Panc1 (cell line): ENCODE data around the gene MUC3A. TPM values are rescaled to one million over a fixed set of nuclear protein-coding genes. Genes with fewer than 3 reads are reported as not detected.

Experiments used
- ATAC-seq: fragments of 200-7000 bp; cut with Tn5 transposase; 2 replicates; pipeline ENCODE4 v1.9.1; 2020; ENCODE audit warnings: mild to moderate bottlenecking, moderate library complexity
- BruUV-seq: library from RNA; stranded (reverse); fragments of 400-500 nt; replicated peaks from 2 replicates; lab custom pipeline; 2021; lab: Mats Ljungman, UMichigan
- CTCF ChIA-PET: fragments of 300-600 bp; sonication (Branson Sonifier 250); formaldehyde crosslinking; loops from one replicate; lab custom pipeline; 2022; ENCODE audit warnings: antibody characterized with exemption; lab: Charles Lee
- POLR2A ChIA-PET: fragments of 300-600 bp; sonication (Branson Sonifier 250); formaldehyde crosslinking; loops from one replicate; lab custom pipeline; 2022; ENCODE audit warnings: antibody characterized with exemption; lab: Charles Lee
- DNase-seq: peaks from one replicate; pipeline ENCODE4 v3.0.0-alpha.2; 2010; ENCODE audit warnings: low read depth, low spot score
- H3K27ac ChIP-seq: 2 replicates; pipeline ENCODE4 v1.5.1; 2011; ENCODE audit warnings: mild to moderate bottlenecking, low read length, inconsistent platforms
- H3K27me3 ChIP-seq: fragments of 200-500 bp; sonication (Bioruptor generic); 2 replicates; pipeline ENCODE4 v1.6.0; 2014; ENCODE audit warnings: low read length, inconsistent platforms; ENCODE audit not compliant: control insufficient read depth, insufficient read depth
- H3K36me3 ChIP-seq: fragments of 200-500 bp; sonication (Bioruptor generic); 2 replicates; pipeline ENCODE4 v1.5.1; 2014; ENCODE audit warnings: inconsistent platforms, mild to moderate bottlenecking, low read length, moderate library complexity; ENCODE audit not compliant: control insufficient read depth, insufficient read depth
- H3K4me1 ChIP-seq: 2 replicates; pipeline ENCODE4 v1.5.1; 2011; ENCODE audit warnings: inconsistent platforms, mild to moderate bottlenecking, low read length, moderate library complexity; ENCODE audit not compliant: control insufficient read depth, insufficient read depth
- H3K4me3 ChIP-seq, 2 experiments: 2 replicates each; pipeline ENCODE4 v1.5.1; 2011 to 2012; ENCODE audit warnings: low read depth in 2 of 2, low read length in 2 of 2, mild to moderate bottlenecking in 2 of 2, inconsistent platforms in 1 of 2, moderate library complexity in 1 of 2
- H3K9me3 ChIP-seq: fragments of 200-500 bp; sonication (Bioruptor generic); 2 replicates; pipeline ENCODE4 v1.5.1; 2014; ENCODE audit warnings: low read depth, mild to moderate bottlenecking, inconsistent platforms, low read length, moderate library complexity; ENCODE audit not compliant: control insufficient read depth, insufficient read depth
- CTCF ChIP-seq: fragments of 450-650 bp; IDR thresholded peaks from 2 replicates; pipeline ENCODE4 v1.5.1; 2017; ENCODE audit warnings: mild to moderate bottlenecking
- POLR2AphosphoS5 ChIP-seq: IDR thresholded peaks from 2 replicates; pipeline ENCODE4 v1.6.1; 2012; ENCODE audit warnings: mild to moderate bottlenecking, low read depth, low read length, moderate library complexity
- REST ChIP-seq, 2 experiments: IDR thresholded peaks; 2 replicates each; pipeline ENCODE4 v1.6.1; 2011 to 2012; ENCODE audit warnings: low read depth in 2 of 2, control low read depth in 1 of 2, low read length in 1 of 2, mild to moderate bottlenecking in 1 of 2, moderate library complexity in 1 of 2; ENCODE audit not compliant: insufficient read depth in 1 of 2
- SIN3A ChIP-seq: IDR thresholded peaks from 2 replicates; pipeline ENCODE4 v1.6.1; 2012; ENCODE audit warnings: low read depth, mild to moderate bottlenecking, low read length, moderate library complexity, borderline replicate concordance; ENCODE audit not compliant: insufficient read depth
- TCF7L2 ChIP-seq: IDR thresholded peaks from 2 replicates; pipeline ENCODE4 v1.6.1; 2011; ENCODE audit warnings: mild to moderate bottlenecking, low read depth, low read length, inconsistent platforms
- in situ Hi-C: cut with HindIII; loops from 2 replicates; pipeline ENCODE4 v1.10.0; 2016; ENCODE audit warnings: low sequenced_read_pairs, low pct_unique_long_range_greater_than_20kb
- intact Hi-C: fragments of 100-400 bp; cut with micrococcal nuclease; formaldehyde crosslinking; loops from one replicate; pipeline ENCODE4 v1.10.0; 2022; ENCODE audit not compliant: unreplicated experiment
- total RNA-seq: library from RNA; stranded (reverse); gene quantifications from one replicate; pipeline ENCODE4 v1.2.1, GENCODE V29; 2021; ENCODE audit not compliant: unreplicated experiment

MUC3A gene
- total RNA-seq, 1 experiment from 2014 or later = 24.7 TPM

- TF ChIP-seq CTCF (no peak), SIN3A (no peak), TCF7L2 (no peak), REST (IDR thresholded peaks at IDR 0.05; ENCODE audit: insufficient read depth in 1 of 2, low read depth in 2 of 2, low read length in 1 of 2) (no peak), POLR2AphosphoS5 (no peak)
- no peak for ATAC-seq
- H3K27ac ChIP-seq = no peak overlapping the region
- H3K4me1 ChIP-seq = no peaks in the 10 kb centered on the region
- POLR2A ChIA-PET = interaction anchor here (0.5 to 0.6 kb wide), 2 partner anchors 96 to 277 kb away, joined by 4 to 5 read pairs; no protein-coding TSS in a partner anchor
- in situ Hi-C loops (no loop called here), intact Hi-C loops (no loop called here)
- no peak overlapping the region for H3K4me3 ChIP-seq
- no peaks in the 10 kb centered on the region for H3K27me3 ChIP-seq
- H3K9me3 ChIP-seq = no peaks in the 10 kb centered on the region
- H3K36me3 ChIP-seq = no peaks in the 10 kb centered on the region
- CTCF ChIA-PET = interaction anchor here (0.6 kb wide), 1 partner anchor 60 kb away, joined by 3 read pairs; no protein-coding TSS in a partner anchor
- BruUV-seq = no TSS peak
- no peak for DNase-seq
Measured at GRCh38 chr7:100949933-100950443, 654 bp downstream of the MUC3A start.

- H3K27ac ChIP-seq = no peak overlapping the region
- ATAC-seq = no peak
- in situ Hi-C loops = no loop called here
- H3K4me1 ChIP-seq = no peaks in the 10 kb centered on the region
- H3K27me3 ChIP-seq = no peaks in the 10 kb centered on the region
- TF ChIP-seq TCF7L2 = no peak
- no peak for TF ChIP-seq CTCF
- no peak for TF ChIP-seq REST (IDR thresholded peaks at IDR 0.05; ENCODE audit: insufficient read depth in 1 of 2, low read depth in 2 of 2, low read length in 1 of 2)
- TF ChIP-seq SIN3A = no peak
- TF ChIP-seq POLR2AphosphoS5 = no peak
- POLR2A ChIA-PET = no interaction called here
- CTCF ChIA-PET = no interaction called here
- H3K4me3 ChIP-seq = no peak overlapping the region
- BruUV-seq = no TSS peak
- H3K9me3 ChIP-seq = no peaks in the 10 kb centered on the region
- intact Hi-C loops = no loop called here
- H3K36me3 ChIP-seq = no peaks in the 10 kb centered on the region
- no peak for DNase-seq
Measured at GRCh38 chr7:100951172-100951571, 1.8 kb downstream of the MUC3A start.
